Karpas-422 (cell line): ENCODE measurements around the gene EPAS1. TPM values are rescaled to one million over a fixed set of nuclear protein-coding genes. Genes with fewer than 3 reads are reported as not detected.

ENCODE experiments used
- DNase-seq: peaks from one replicate; pipeline ENCODE4 v3.0.0-alpha.2; 2015
- H2AFZ ChIP-seq: fragments of 200-600 bp; sonication (generic); 2 replicates; pipeline ENCODE4 v1.6.1; 2014; ENCODE audit warnings: antibody characterized with exemption, low read length, mixed read lengths
- H3K27ac ChIP-seq: fragments of 200-600 bp; sonication (generic); 2 replicates; pipeline ENCODE4 v1.5.1; 2014; ENCODE audit warnings: mild to moderate bottlenecking, low read length, moderate library complexity
- H3K27me3 ChIP-seq: fragments of 200-600 bp; sonication (generic); 2 replicates; pipeline ENCODE4 v1.6.1; 2014; ENCODE audit warnings: low read length, mixed read lengths
- H3K36me3 ChIP-seq: fragments of 200-600 bp; sonication (generic); 2 replicates; pipeline ENCODE4 v1.6.1; 2014; ENCODE audit warnings: low read length, mixed read lengths; ENCODE audit not compliant: insufficient read depth
- H3K4me1 ChIP-seq: fragments of 200-600 bp; sonication (generic); 2 replicates; pipeline ENCODE4 v1.6.1; 2014; ENCODE audit warnings: mild to moderate bottlenecking, low read length, mixed read lengths
- H3K4me2 ChIP-seq: fragments of 200-600 bp; sonication (generic); 2 replicates; pipeline ENCODE4 v1.6.1; 2014; ENCODE audit warnings: low read length, low read depth, mild to moderate bottlenecking; ENCODE audit not compliant: poor library complexity, severe bottlenecking
- H3K4me3 ChIP-seq: fragments of 200-600 bp; sonication (generic); 2 replicates; pipeline ENCODE4 v1.5.1; 2014; ENCODE audit warnings: mild to moderate bottlenecking, antibody characterized with exemption, low read length, mixed read lengths
- H3K79me2 ChIP-seq: fragments of 200-600 bp; sonication (generic); 2 replicates; pipeline ENCODE4 v1.6.1; 2014; ENCODE audit warnings: mild to moderate bottlenecking, low read length, mixed read lengths
- H3K9ac ChIP-seq: fragments of 200-600 bp; sonication (generic); 2 replicates; pipeline ENCODE4 v1.6.0; 2014; ENCODE audit warnings: low read length
- H3K9me2 ChIP-seq: fragments of 200-600 bp; sonication (generic), shearing (Covaris generic); replicated peaks from 2 replicates; pipeline ENCODE4 v1.6.0; 2014; ENCODE audit warnings: mild to moderate bottlenecking, low read length, moderate library complexity; ENCODE audit not compliant: insufficient read depth
- H3K9me3 ChIP-seq: fragments of 300-700, 200-600 bp; sonication (generic); 2 replicates; pipeline ENCODE4 v1.6.1; 2014; ENCODE audit warnings: low read length, mixed read lengths
- H4K20me1 ChIP-seq: fragments of 200-600 bp; sonication (generic); 2 replicates; pipeline ENCODE4 v1.6.1; 2014; ENCODE audit warnings: mild to moderate bottlenecking, antibody characterized with exemption, low read length, low read depth; ENCODE audit not compliant: insufficient read depth
- total RNA-seq: library from RNA; depleted of rRNA; stranded (reverse); fragments of >200 nt; shearing (Covaris generic); gene quantifications from 2 replicates; pipeline ENCODE4 v1.2.3, GENCODE V29; 2014; ENCODE audit warnings: low replicate concordance

The EPAS1 gene
- total RNA-seq, 1 experiment from 2014 or later: not detected

- H3K79me2 ChIP-seq: no peaks in the 10 kb centered on the region
- H2AFZ ChIP-seq: no peak overlapping the region
- H3K9me2 ChIP-seq: no peaks in the 10 kb centered on the region
- no peak overlapping the region for H3K9ac ChIP-seq
- no peak overlapping the region for H3K27ac ChIP-seq
- H3K9me3 ChIP-seq: no peaks in the 10 kb centered on the region
- no peak for DNase-seq
- no peak overlapping the region for H3K4me2 ChIP-seq
- H3K27me3 ChIP-seq: no peaks in the 10 kb centered on the region
- no peaks in the 10 kb centered on the region for H3K36me3 ChIP-seq
- H4K20me1 ChIP-seq: no peaks in the 10 kb centered on the region
- no peaks in the 10 kb centered on the region for H3K4me1 ChIP-seq
- H3K4me3 ChIP-seq: no peak overlapping the region
Observed at GRCh38 chr2:46388881-46389280, 91.7 kb downstream of the EPAS1 start.

DNA sequence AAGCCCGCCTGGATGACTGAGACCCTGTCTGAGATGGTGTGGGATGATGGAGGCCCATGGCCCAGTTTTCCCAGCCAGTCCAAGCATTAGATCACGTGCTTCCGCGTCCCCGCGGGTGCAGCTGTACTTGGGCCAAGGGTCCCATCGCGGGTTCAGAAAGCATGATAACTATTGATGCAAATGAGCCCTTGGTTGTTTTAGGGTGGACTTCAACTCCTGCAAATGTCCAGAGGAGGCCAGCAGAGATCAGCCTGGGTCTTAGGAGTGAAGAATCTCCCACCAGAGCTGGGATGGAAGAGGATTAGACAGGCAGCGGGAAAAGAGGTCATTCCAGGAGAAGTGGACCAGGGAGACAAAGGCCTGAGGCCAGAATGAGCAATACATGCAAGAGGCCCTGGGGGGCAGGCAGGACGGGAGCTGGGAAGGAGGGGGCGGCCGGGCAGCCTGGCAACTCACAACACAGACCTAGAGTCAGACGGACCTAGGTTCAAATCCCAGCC, 92.3 kb downstream of the EPAS1 start:
- no peak for DNase-seq
- Histone ChIP-seq H4K20me1 (no peaks in the 10 kb centered on the region), H3K4me1 (no peaks in the 10 kb centered on the region), H2AFZ (no peak overlapping the region), H3K79me2 (no peaks in the 10 kb centered on the region), H3K36me3 (no peaks in the 10 kb centered on the region), H3K9me2 (no peaks in the 10 kb centered on the region), H3K9ac (no peak overlapping the region), H3K27me3 (no peaks in the 10 kb centered on the region), H3K9me3 (no peaks in the 10 kb centered on the region), H3K4me2 (no peak overlapping the region), H3K27ac (no peak overlapping the region), H3K4me3 (no peak overlapping the region)

DNA sequence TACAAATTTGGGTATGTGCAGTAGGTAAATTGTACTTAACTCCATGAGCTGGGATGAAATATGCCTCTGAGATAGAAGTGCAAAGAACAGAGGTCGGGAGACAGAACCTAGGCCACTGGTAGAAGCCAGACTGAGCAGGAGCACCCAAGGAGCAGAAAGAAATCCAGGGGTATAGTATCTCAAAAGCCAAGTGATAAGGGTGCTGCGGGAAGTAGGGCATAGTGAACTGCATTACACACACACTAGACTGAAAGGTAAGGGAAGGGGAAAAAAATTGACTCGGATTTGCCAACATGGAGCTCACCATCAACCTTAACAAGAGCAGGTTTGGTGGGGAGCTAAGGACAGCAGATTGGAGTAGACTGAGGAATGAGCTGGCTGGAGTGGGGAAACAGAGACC, 92.8 kb downstream of the EPAS1 start:
- H3K9ac ChIP-seq: no peak overlapping the region
- DNase-seq: no peak
- no peaks in the 10 kb centered on the region for H3K9me2 ChIP-seq
- H3K27ac ChIP-seq: no peak overlapping the region
- H3K9me3 ChIP-seq: no peaks in the 10 kb centered on the region
- no peaks in the 10 kb centered on the region for H3K36me3 ChIP-seq
- no peaks in the 10 kb centered on the region for H3K27me3 ChIP-seq
- no peaks in the 10 kb centered on the region for H3K79me2 ChIP-seq
- no peak overlapping the region for H2AFZ ChIP-seq
- H3K4me3 ChIP-seq: no peak overlapping the region
- no peaks in the 10 kb centered on the region for H4K20me1 ChIP-seq
- no peaks in the 10 kb centered on the region for H3K4me1 ChIP-seq
- no peak overlapping the region for H3K4me2 ChIP-seq

DNA sequence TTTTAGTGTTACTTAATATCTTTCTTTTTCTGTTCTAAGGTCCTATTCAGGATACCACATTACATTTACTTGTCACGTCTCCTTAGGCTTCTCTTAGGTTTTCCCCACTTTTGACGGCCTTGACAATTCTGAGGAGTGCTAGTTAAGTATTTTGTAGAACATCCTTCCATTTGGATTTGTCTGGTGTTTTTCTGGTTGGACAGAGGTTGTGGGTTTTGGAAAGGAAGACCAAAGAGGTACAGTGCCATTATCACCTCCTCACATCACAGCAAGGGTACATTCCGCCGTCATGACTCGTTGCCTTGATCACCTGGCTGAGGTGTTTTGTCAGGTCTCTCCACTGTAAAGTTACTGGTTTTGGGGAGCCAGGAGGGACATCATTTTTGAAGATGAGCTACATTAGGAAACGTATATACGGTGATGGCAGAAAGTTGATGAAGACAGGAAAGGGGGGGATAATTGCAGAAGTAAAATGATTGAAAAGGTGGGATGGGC, 93.7 kb downstream of the EPAS1 start:
- H3K79me2 ChIP-seq: no peaks in the 10 kb centered on the region
- H3K4me2 ChIP-seq: no peak overlapping the region
- DNase-seq: no peak
- H4K20me1 ChIP-seq: no peaks in the 10 kb centered on the region
- H3K4me1 ChIP-seq: no peaks in the 10 kb centered on the region
- H3K9me2 ChIP-seq: no peaks in the 10 kb centered on the region
- H3K36me3 ChIP-seq: no peaks in the 10 kb centered on the region
- no peak overlapping the region for H2AFZ ChIP-seq
- H3K27ac ChIP-seq: no peak overlapping the region
- no peak overlapping the region for H3K4me3 ChIP-seq
- no peaks in the 10 kb centered on the region for H3K9me3 ChIP-seq
- H3K27me3 ChIP-seq: no peaks in the 10 kb centered on the region
- no peak overlapping the region for H3K9ac ChIP-seq

GRCh38 chr2:46392561-46393346, 95.5 kb downstream of the EPAS1 start:
- H3K4me3 ChIP-seq: no peak overlapping the region
- no peaks in the 10 kb centered on the region for H3K9me2 ChIP-seq
- no peak for DNase-seq
- H4K20me1 ChIP-seq: no peaks in the 10 kb centered on the region
- H3K4me2 ChIP-seq: no peak overlapping the region
- H3K36me3 ChIP-seq: no peaks in the 10 kb centered on the region
- no peak overlapping the region for H2AFZ ChIP-seq
- H3K79me2 ChIP-seq: no peaks in the 10 kb centered on the region
- H3K27me3 ChIP-seq: no peaks in the 10 kb centered on the region
- no peaks in the 10 kb centered on the region for H3K9me3 ChIP-seq
- H3K27ac ChIP-seq: no peak overlapping the region
- H3K9ac ChIP-seq: no peak overlapping the region
- no peaks in the 10 kb centered on the region for H3K4me1 ChIP-seq

GRCh38 chr2:46393347-46393820, 96.2 kb downstream of the EPAS1 start:
- Histone ChIP-seq H4K20me1 (no peaks in the 10 kb centered on the region), H3K79me2 (no peaks in the 10 kb centered on the region), H3K9me2 (no peaks in the 10 kb centered on the region), H2AFZ (no peak overlapping the region), H3K9ac (no peak overlapping the region), H3K27ac (no peak overlapping the region), H3K4me1 (no peaks in the 10 kb centered on the region), H3K9me3 (no peaks in the 10 kb centered on the region), H3K4me3 (no peak overlapping the region), H3K36me3 (no peaks in the 10 kb centered on the region), H3K27me3 (no peaks in the 10 kb centered on the region), H3K4me2 (no peak overlapping the region)
- DNase-seq: no peak

DNA sequence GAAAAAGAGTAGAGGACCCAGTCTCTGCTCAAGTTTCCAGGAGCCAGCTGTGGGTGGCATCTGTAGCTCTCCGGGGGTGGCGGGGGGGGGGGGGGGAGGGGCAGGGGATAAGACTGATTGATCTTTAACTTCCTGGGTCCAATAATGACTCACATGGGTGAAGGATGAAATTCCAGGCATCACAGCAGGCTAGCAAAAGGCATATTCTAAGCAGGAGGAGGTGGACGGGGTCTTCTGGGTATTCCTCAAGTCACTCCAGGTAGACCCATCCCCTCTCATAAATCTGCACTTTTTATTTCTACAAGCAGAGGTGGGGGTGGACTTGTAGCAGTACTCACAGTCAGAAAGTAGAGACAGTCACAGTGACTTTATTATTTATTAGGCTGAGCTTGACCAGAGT, 96.7 kb downstream of the EPAS1 start:
- Histone ChIP-seq H3K9me2 (no peaks in the 10 kb centered on the region), H3K9ac (no peak overlapping the region), H2AFZ (no peak overlapping the region), H3K4me3 (no peak overlapping the region), H3K27ac (no peak overlapping the region), H3K27me3 (no peaks in the 10 kb centered on the region), H3K4me2 (no peak overlapping the region), H3K79me2 (no peaks in the 10 kb centered on the region), H3K4me1 (no peaks in the 10 kb centered on the region), H3K9me3 (no peaks in the 10 kb centered on the region), H4K20me1 (no peaks in the 10 kb centered on the region), H3K36me3 (no peaks in the 10 kb centered on the region)
- no peak for DNase-seq

- DNase-seq: no peak
- Histone ChIP-seq H3K27me3 (no peaks in the 10 kb centered on the region), H3K4me2 (no peak overlapping the region)
Observed at GRCh38 chr2:46394649-46395510, 97.7 kb downstream of the EPAS1 start.

More at GRCh38 chr2:46394649-46395510, 97.7 kb downstream of the EPAS1 start:
- Histone ChIP-seq H3K9me3 (no peaks in the 10 kb centered on the region), H3K27ac (no peak overlapping the region), H3K36me3 (no peaks in the 10 kb centered on the region), H3K4me1 (no peaks in the 10 kb centered on the region), H4K20me1 (no peaks in the 10 kb centered on the region), H3K9me2 (no peaks in the 10 kb centered on the region), H3K79me2 (no peaks in the 10 kb centered on the region), H2AFZ (no peak overlapping the region), H3K9ac (no peak overlapping the region), H3K4me3 (no peak overlapping the region)
